Testis (tissue), 2 donors: ENCODE results near the gene HPSE2.

ENCODE experiments used
- POLR2A ChIP-seq: fragments of 450-650 bp; IDR thresholded peaks from one replicate; pipeline ENCODE4 v1.6.1; 2017; ENCODE audit warnings: antibody characterized with exemption, mild to moderate bottlenecking, moderate library complexity
- TF ChIP-seq, protein P1 (sequence below), 3 experiments: fragments of 450-650 bp in 2 of 3; fragments of 200-600 bp in 1 of 3; sonication (generic) in 1 of 3; IDR thresholded peaks; one replicate each; pipeline ENCODE4 v1.5.1; 2016 to 2019; ENCODE audit warnings: antibody characterized with exemption in 3 of 3, mild to moderate bottlenecking in 2 of 3, moderate library complexity in 1 of 3

DNA sequence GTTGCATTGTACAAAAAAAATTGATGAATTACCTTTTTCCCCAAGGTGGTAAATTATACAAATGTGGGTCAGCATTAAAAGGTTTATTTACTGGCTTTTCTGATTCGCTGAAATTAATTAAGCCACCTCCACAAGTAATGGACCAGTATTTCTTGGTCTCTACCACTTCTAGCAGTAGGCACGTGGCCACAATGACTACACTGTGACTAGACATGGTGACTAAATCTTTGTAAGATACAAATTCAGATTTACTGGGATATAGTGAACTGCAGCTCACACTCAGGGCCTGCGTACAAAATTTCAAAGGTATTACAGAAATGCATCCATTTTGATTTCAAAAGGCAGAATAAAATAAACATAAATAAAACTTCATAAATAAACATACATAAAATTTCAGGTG lies 10.9 kb downstream of the HPSE2 start:
- TF ChIP-seq, protein P1, sequence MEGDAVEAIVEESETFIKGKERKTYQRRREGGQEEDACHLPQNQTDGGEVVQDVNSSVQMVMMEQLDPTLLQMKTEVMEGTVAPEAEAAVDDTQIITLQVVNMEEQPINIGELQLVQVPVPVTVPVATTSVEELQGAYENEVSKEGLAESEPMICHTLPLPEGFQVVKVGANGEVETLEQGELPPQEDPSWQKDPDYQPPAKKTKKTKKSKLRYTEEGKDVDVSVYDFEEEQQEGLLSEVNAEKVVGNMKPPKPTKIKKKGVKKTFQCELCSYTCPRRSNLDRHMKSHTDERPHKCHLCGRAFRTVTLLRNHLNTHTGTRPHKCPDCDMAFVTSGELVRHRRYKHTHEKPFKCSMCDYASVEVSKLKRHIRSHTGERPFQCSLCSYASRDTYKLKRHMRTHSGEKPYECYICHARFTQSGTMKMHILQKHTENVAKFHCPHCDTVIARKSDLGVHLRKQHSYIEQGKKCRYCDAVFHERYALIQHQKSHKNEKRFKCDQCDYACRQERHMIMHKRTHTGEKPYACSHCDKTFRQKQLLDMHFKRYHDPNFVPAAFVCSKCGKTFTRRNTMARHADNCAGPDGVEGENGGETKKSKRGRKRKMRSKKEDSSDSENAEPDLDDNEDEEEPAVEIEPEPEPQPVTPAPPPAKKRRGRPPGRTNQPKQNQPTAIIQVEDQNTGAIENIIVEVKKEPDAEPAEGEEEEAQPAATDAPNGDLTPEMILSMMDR (IDR thresholded peaks at IDR 0.05): no peak
- TF ChIP-seq POLR2A: no peak
